RPMI7951 (cell line): Measurements from ENCODE around the gene B4GALT1. TPM values are rescaled to one million over a fixed set of nuclear protein-coding genes. Genes with fewer than 3 reads are reported as not detected.

Source experiments
- DNase-seq: peaks from one replicate; pipeline ENCODE4 v3.0.0-alpha.2; 2012; ENCODE audit warnings: low read depth
- total RNA-seq: library from RNA; depleted of rRNA; stranded (reverse); fragments of >200 nt; shearing (Covaris generic); gene quantifications from 2 replicates; pipeline ENCODE4 v1.2.3, GENCODE V29; 2014

The B4GALT1 gene
- total RNA-seq, 1 experiment from 2014 or later: 38.7 TPM

DNA sequence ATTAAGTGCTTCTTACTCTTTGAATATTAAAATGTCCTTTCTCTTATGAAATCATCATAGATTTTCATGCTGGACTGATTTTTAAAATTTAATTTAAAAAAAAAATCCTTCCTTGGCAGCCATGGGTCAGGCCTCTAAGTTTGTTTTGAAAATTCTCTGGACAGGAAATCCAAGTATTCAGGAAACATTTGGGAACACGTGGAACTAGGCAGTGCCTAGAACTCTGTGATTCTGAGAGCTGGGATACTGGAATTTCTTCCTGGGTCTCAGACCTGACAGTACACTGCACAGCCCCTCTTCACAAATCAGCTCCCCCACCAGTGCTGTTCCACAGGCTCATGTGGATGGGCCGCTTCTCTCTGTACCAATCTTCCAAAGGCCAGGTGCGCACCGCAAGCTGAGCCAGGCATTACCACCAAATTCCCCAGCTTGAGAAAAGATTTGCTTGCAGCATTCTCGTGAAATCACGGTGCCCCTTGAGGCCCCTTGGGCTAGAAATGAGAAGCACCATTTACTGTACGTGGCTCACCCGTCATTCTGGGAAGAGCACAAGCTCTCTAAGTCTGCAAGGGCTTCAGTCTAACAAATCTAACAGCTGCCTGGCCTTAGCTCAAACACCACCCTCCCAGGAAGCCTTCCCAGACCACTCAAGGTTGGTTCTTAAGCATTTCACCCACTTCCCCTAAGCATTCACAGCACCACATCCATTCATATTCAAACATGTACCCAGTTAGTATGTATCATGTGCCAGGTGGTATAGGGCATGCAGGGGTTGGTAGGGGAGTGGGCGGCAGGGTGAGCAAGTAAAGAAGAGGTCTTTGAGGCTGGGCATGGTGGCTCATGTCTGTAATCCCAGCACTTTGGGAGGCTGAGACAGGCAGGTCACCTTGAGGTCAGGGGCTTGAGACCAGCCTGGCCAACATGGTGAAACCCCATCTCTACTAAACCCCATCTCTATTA lies 26.5 kb downstream of the B4GALT1 start:
- DNase-seq: no peak

DNA sequence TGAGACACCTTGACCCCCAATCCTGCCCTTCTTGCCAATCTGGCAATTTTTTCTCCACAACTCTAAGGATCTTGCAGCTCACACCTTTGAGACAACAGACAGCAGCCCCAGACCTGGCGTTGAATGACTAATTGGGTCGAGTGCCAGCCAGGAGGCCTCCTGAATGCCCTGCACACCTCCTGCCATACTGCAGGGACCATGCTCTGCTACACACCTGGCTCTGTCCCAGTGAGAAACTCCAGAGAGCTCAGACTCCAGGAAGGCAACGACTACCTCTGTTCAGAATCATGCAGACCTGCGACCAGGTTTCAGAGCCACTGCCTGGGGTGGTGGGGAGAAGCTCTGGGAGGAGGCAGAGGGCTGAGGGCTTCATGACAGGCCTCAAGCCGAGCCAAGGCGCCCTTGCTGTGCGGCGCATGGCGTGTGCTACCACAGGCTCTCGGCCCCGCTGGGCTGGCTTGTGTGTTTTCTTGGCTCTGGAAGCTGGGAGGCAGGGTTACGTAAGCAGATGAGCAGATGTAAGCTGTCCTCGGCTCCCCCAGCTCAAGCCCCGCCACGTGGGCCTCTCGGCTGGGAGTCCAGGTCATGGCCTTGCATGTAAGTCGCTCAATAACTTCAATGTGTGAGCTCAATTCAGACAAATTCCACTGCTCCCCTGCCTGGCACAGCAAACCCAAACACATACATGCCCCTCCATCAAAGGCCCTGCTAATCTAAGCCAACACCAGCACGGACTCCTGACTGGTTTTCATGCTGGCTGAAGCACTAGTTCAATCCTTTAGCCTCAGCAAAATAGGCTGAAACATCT lies 27.5 kb downstream of the B4GALT1 start:
- peak; percentile 93 for DNase-seq

DNA sequence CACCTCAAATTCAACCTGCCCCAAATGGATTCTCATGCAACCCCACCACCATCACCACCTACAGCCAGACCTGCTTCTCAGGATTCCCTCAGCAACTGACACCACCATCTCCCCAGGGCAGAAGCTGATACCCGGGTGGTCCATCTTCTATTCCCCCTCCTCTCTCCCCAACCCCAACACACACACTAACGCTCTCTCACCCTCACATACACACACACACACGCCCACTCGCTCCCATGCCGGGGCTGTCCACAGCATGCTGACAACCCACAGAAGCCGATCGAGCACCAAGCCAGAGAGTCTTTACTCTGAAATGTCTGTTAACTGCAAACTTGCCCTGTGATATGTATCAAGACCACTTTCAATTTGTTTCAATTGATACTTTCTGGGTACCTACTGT lies 28.4 kb downstream of the B4GALT1 start:
- no peak for DNase-seq

DNA sequence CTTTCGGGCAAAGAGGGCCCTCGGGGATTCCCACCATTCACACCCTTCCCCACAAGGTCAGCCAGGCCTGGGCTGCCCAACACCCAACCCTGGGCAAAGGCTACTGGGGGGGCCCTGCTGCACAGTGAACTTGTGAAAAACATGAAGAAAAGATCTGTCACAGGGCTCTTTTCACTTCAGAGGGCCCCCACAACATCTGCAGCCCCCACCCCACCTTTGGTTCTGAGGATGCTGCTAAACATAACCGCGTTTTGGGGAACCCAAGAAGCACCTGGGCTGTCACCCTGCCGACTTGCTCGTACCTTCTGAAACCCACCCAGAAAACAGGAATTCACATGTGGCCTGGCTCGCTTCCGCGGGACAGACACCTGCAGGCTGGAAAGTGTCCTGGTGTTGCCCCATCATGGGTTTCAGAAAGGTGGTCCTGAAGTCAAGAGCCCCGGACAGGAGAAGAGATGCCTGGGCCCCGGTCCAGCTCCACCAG lies 29.3 kb downstream of the B4GALT1 start:
- no peak for DNase-seq

DNA sequence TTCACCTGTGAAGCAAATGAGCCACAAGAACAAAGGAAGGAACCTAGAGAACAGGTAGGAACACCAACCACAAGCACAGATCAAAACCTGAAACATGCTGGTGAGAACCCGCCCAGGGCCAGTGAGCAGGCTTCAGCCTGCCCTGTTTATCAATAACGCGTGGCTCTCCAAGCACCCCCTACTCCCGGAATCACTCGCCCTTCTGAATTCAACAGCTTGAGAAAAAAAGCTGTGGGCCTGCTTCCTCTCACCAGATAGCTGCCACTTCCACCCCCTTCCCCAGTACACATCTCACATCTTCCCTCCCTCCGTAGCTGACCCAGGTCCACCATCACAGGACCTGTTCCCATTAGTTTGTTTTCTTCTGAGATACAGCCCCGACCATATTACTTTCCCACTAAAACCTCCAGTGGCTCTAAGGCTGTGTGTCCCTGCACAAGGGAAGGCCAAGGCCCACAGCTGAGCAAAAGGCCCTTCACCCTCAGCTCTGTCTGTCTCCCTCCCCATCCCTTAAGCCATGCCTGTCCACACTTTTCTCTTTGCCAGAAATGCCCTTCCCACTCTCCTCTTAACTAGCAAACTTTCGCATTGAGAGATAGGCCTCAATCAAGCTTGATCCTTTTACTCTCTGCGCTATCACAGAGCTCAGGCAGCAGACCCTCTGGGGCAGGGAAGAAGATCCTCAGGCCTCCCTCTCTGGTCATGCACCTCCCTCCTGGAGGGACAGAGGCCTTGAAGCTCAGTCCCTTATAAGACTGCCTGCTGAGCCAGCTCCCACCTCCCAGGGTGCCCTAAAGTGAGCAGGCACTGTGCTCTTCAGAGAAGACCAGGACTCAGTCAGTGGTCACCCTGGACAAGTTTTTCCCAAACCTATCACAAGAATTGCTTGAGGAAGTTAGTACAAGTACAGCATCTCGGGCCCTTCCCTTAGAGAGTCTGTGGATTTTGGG lies 30.1 kb downstream of the B4GALT1 start:
- no peak for DNase-seq

DNA sequence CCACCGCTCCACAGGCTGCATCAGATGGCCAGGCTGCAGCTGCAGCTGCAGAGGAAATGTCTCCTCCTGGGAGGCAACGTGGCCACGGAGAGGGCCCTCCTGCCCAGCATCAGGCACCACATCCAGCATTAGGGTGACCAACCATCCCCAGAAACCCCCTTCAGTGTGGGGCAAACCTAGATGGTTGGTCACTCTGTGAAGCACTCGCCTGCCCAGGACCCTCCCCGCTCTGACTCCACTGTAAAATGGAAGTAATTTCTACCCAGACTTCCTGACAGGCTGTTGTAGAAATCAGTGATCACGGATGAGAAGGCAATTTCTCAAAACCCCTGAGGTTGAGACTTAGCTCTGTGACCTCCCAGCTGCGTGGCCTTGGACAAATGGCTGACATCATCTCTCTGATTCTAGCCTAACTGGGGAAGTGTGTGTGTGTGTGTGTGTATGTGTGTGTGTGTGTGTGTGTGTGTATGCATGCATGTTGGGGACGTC lies 31.6 kb downstream of the B4GALT1 start:
- no peak for DNase-seq

DNA sequence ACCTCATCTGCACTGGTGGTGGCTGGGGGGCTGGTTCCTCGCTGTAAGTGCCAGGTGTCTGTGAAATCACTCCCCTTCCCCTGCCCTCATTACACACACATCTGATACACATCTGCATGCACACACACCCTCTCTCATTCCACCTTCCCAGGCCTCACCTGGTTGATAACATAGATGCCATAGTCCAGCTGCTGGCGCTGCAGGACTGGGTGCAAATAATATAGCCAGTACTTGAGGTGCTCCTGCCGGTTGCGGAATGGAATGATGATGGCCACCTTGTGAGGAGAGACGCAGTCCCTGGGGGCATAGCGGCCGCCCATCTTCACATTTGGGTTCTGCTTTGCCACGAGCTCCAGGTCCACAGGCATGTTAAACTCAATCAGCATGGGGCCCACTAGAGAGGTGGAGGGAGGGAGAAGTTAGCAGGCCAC lies 32.1 kb downstream of the B4GALT1 start:
- DNase-seq: no peak

DNA sequence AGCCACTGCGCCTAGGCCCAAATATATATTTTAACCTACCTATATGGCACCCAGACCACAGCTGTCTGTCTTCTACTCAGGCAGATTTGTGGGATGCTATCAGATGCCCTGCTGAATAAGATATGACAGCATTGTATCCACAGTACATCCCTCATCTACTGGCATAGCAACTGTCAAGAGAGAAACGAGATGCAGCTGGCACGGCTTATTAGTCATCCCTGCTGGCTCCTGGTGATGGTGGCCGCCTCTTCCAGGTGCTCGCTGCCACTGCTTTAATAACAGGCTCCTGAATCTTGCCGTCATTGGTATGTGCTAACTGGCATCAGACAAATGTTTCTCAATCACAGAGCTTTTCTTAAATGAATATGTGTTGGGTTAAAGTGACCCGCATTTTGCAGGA lies 34.0 kb downstream of the B4GALT1 start:
- DNase-seq: peak; percentile 82

DNA sequence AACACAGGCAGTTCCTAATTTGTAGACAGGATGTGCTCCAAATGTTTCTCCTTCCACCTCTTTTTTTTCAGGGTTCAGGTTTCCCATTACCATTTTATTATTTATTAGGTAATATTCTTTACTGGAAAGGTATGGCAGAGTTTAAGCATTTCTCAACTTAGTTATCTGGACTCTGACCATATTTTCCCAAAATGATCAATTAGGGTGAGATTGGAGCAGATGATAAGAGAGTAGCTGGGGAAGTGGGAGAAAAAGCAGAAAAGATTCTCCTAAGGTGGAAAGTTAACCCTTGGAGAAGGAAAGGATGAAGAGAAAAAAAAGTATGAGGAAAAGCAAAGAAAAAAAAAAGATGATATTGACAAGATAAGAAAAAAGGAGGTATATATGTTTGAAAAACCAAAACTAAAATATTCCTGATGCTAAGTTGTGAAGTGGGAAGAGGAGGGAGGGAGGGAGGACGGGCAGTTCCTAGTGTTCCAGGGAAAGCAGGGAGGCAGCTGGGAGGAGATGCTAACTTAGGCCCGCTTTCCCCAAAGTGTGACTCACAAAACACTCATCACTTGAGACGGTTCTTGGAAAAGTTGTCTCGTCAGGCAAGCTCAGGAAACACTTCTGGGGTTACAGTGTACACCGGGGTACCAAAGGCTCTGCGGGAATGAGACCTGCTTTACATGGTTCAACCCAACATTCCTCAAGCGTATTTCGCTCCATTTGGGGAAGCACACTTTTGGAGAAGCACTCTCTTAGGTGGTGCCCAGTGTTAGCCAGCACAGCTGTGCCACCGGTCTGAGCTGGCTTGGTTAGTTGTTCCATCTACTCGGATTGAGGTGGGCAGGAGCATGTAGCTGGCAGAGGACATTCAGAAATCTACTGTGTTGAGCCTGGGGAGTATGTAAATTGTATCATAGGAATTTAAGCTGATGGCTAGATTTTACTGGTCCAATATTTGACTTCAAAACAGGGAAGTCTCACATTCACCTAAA lies 35.1 kb downstream of the B4GALT1 start:
- peak; percentile 86 for DNase-seq

DNA sequence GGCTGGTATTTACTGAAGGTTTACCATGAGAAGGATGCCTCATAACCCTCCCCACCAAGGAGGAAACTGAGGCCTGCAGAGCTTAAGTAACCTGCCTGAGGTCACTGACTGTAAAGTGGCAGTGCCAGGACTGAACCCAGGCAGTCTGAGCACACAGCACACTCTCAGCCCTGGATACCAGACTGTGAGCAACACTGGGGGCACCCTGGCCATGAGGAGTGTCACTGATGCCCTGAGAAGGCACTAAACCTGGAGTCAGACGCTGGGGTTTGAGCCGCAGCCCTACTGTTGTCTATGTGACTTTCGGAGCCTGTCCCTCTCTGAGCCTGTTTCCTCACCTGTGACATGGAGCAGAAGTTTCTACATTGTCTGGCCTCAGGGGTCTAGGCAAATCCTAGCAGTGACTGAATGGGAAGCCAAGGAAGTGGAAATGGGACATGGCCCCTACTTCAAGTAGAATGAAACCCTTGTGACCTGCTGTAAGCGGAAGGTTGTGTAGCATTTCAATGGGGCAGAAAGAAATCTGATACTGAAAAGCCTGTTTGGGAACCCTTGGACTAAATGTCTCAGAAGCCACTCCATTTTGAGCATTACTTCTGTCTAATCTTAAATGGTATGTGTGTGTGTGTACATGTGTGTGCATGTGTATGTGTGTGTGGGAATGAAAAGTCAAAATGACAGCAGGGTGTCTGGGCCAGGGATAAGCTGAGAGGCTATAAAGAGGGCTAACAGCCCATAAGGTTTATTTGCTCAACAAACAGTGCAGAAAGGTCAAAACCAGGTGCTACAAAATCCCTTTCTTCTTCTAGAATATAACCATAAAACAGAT lies 36.0 kb downstream of the B4GALT1 start:
- DNase-seq: no peak

DNA sequence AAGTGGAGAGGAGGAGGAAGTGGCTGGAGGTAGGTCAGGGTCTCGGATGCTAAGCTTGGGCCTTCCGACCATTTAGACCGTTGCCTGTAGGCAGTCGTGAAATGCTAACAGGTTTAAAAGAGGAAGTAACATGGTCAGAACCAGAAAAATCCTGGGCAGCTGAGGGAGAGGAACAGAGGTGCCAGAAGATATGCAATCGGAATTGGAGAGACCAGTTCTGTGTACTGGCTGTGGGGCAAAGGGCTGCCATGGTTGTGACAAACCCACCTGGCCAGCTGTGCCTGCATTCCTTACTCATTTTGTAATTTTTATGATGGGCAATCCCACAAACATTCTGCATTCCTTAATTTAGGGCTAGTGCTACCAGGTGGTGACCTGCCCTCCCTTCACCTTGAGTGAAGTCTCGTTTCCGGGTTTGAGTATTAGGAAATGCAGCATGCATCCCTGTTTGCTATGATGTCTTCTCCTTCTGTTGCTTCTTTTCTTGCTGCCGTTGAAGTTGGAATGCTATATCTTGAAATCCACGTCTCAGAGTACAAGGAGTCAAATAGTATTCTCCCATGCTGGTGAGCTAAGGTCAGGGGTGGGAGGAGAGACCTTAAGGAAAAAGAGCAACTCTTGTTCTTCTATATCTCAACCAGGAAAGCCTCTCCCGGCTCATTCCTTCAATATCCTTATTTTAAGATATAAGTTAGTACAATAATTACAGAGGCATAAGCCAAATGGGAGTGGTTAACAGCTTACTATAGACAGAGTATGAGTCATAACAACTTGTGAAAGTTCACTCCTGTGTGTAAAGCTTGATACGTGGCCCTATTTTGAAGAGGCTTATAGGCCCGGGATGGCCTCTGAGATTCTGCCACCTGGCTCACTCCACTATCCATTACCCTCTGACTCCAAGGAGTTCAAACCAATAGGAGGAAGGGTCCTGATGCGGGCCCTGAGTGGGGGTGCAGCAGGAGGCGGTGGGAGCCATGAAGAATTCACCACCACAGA lies 37.0 kb downstream of the B4GALT1 start:
- peak; percentile 41 for DNase-seq

DNA sequence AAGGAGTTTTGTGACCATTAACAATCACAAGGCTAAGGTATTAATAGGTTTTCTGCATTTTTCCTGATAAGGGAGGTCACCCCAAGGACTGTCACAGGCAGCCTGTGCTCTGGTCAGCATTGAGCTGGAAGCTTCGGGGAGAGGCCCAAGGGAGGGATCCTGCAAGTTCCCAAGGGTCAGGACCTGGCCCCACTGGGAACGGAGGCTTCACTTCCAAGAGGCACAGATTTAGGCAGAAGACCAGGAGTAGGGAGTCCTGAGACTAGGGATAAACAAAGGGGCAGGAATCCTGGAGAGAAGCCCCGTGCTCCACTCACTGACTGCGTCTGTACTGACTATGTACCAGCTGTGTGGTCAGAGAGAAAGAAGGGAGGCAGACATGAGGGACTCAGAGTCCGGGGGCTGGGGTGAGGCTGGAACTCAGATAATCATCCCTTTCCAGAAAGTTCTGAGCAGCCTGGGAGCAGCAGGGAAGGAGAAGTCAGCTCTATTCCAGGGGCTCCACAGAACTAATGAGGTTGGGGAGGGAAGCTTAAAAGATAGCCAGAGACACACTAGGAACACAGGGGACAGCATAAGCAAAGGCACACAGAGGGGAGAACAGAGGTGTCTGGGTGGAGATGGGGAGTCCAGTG lies 37.8 kb downstream of the B4GALT1 start:
- no peak for DNase-seq

DNA sequence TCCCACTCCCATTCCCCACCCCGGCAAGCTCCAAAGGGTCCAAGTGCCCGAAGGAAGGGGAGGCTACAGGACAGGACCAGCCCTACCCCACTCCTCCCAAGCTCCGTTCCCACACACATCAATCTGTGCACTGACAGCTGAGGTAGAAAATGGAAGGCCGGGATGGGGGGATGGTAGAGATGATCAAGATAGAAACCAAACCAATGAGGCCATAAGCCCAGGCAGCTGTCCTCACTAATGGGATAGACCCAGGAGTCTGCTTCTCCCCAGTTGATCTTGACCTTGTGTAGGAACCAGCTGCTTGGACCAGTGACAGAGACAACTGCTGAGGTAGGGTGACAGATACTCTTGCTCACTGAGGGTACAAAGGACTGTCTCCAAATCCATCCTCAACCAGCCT lies 38.6 kb downstream of the B4GALT1 start:
- DNase-seq: no peak

DNA sequence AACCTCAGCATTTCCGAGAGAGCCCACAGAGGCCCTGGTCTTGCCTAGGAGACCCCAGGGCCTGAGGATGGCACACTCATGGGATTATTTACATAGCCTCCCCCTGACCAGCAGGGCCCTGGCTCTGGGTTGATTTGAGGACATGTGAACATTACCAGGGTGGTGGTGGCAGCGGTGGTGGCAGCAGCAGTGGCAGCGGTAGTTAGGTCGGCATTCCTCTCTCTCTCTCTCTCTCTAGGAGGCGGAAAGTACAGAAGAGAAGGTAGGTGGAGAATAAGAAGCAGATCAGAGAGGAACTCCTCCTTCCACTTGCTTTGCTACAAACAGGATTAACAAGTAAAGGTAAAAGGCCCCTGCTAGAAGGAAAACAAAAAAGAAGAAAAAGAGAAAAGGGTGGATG lies 39.3 kb downstream of the B4GALT1 start:
- no peak for DNase-seq

DNA sequence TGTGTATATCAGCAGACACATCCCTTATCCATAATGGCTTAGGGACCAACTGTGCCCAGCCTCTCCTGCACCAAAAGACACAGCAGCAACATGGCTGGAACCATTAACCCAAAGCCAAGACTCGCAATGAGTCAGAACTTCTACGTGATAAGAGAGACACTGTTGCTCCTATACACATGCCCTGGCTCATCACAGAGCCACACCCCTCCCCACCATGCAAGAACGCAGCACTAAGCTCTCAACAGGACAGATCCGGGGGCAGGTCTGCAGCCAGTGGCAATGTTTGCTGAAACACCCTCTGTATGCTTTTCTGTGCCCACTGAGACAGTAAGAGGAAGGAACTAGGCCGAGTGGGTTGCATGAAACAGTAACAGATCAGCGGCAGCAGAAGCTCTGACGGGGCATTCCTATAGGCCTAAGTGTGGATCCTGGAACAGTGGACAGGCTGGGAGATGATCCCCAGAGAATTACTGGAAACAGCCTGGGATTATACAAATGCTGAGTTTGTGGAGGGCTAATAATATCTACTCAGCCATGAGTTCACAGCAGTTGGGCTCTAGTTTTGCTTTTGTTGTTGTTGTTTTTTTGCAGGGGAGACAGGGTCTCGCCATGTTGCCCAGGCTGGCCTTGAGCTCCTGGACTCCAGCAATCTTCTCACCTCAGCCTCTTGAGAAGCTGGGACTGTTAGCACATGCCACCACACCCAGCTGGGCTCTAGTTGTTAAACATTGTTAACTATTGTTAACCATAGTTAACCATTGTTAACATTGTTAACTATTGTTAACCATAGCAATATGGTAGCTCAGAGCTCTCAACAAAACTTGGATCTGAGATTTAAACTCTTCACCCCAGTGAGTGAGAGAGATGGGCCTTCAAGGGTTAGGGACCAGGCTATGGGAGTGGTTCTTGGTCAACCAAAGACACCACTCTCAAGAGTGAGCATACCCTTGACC lies 41.0 kb downstream of the B4GALT1 start:
- DNase-seq: peak; percentile 70

DNA sequence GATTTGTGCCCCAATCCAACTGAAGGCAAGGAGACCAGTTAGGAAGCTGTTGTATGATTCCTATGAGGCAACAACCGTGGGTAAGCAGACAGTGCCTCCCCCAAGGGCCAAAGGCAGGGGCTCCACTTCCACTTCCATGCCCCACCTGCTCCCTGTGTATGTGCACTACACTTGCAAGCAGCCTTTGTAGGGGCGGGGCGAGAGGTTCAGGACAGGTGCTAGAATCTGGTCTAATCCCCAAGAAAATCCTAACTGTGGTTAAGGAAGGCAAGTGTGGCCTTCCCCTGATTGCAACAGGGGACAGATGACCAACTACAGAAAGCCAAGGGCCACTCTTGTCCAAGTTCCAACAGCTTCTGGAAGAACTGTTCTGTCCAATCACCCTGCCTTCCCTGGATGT lies 41.7 kb downstream of the B4GALT1 start:
- DNase-seq: no peak
